Right renal cortex interstitium (tissue), 3 donors: ENCODE measurements around the gene UBR1. TPM values are rescaled to one million over a fixed set of nuclear protein-coding genes. Genes with fewer than 3 reads are reported as not detected.

Experiments
- DNase-seq, 3 donors: peaks; one replicate each; pipeline ENCODE4 v3.0.0-alpha.2; 2013; ENCODE audit warnings: low read depth in 3 of 3, low spot score in 2 of 3
- polyA plus RNA-seq, 3 donors: library from polyadenylated mRNA; unstranded; fragments of 120-200 nt; gene quantifications; one replicate each; pipeline ENCODE4 v1.2.1, GENCODE V29; 2013; ENCODE audit not compliant: insufficient read length in 3 of 3

The UBR1 gene
- polyA plus RNA-seq, 3 donors = 22.6 to 23.8 (median 22.9) TPM

DNA sequence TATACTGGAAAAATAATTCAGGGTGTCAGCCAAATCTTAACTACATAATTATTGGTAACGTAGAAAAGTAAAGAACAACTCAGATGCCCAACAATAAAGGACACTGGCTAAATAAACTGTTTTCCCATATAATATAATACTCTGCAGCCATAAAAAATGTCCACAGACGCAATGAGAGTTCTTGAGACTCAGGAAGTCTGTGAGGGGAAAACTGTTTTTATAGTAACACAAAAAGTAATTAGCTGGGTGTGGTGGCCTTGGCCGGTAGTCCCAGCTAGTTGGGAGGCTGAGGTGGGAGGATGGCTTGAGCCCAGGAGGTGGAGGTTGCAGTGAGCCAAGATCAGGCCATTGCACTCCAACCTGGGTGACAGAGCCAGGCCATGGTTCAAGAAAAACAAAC lies 5.5 kb upstream of the UBR1 start:
- no peak for DNase-seq

DNA sequence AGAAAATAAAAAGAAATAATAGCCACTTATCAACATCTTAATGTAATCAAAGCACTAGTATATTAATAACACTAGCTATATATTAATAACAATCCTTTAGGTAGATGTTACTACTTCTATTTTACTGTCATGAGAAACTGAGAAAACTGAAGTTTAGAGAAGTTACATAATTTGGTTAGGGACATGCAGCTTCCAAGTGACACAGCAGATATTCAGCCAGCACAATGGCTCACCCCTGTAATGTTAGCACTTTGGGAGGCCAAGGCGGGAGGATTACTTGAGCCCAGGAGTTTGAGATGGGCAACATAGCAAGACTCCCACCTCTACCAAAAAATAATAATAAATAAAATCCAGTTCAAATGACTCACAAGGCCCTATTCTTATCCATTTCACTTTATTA lies 1.9 kb upstream of the UBR1 start:
- no peak for DNase-seq

DNA sequence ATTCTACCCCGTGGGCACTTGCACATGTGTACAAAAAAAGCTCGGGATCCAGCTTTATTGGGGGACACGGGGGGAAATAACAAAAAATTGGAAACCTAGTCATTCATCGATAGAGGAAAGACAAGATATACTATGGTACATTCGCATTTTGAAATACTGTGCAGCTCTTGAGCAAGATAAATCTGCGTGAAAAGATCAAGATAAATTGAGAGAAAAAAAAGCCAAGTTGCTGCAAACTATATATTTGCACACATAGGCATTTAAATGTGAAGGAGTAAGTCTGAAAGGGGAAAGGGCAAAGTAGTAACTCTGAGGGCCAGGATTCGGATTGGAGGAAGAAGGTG lies 620 bp upstream of the UBR1 start:
- no peak for DNase-seq

DNA sequence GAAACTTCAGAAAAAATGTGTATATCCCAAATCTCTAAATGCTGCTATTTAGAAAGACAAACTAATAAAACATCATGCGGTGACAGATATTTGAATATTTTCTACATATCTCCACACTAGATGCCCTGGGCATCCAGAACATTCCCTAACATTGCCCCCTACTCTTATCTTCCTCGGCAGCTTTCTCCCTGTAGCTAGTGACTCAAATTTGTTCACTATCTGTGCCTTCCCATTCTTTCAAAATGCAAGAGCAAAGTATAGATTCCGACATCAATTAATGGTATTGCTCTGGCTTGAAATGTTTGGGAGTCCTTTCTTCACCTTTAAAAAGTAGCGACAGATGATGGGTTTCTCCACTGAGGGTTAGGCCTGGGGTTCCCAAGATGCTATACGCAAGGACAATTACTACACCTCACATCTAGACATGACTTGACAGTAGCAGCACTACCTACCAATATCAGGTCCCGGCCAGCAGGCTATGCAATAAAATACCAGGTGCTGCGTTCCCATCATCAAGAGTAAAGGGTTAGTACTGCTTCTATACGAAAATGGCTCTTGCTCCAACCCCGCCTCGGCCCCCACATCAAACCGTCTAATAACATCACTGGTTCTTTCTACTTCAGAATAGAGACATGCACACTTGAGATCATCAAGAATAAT lies 631 bp downstream of the UBR1 start:
- no peak for DNase-seq

DNA sequence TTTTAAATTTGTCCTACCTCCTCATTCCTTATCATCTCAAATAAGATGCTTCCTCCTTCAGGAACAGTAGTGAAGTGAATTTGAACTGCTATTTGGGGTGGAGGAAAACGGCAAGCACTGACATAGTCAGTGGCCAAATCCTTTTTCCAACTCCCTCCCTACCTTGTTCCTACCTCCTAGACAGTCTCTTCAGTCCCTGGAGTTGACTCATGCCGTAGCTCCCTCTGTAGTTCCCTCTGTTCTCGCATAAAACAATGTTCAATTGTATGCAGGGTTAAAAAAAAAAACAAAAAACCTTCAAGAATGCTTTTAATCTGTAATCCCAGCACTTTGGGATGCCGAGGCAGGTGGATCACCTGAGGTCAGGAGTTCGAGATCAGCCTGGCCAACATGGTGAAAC lies 1.4 kb downstream of the UBR1 start:
- no peak for DNase-seq

DNA sequence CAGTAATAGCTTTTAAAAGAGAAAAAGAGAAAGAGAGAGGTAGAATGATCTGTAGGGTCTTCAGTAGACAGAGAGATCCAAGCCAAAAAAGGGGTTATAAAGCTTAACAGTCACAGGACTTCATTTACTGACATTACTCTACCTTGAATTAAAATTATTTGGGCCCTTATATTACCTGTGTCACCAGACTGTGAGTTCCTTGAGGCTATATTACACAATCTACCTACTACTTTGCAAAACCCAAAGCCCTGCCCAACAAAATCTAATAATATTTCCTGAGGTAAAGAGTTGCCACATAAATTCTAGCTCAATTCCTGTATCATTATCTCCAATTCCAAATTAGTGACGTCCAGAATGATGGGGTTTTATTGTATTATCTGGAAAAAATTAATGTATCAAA lies 1.9 kb downstream of the UBR1 start:
- DNase-seq = no peak

DNA sequence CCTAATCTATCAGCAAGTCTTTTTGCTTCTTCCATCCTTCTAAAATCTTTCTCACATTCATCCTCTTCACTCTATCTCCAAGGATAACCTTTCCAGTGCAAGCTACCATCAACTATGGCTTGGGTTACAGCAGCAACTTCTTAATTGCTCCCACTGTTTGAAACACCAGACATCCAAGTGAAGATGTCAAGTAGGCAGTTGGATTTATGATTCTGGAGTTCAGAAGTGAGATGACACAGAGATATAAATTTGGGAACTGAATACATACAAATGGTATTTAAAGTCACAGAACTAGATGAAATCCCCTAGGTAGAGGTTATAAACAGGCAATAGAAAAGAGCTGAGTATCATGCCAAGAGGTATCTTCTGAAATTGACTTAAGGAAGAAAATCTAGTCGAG lies 3.7 kb downstream of the UBR1 start:
- DNase-seq = no peak

DNA sequence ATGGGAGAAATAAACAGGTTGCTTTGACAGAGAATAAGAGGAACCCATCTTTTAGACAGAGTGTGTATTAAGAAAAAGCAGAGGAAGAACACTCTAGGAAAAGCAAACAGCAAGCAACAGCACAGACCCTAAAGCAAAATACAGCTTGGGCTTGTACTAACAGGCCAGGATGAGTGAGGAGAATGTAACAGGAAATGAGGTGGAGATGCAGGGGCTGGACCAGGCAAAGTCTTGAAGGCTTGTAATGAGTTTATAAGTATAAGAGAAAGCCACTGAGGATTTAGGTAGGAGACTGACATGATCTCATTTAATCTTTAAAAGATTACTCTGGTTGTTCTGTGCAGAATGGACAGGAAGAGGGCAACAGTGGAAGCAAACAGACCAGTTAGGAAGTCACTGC lies 4.9 kb downstream of the UBR1 start:
- DNase-seq = no peak

DNA sequence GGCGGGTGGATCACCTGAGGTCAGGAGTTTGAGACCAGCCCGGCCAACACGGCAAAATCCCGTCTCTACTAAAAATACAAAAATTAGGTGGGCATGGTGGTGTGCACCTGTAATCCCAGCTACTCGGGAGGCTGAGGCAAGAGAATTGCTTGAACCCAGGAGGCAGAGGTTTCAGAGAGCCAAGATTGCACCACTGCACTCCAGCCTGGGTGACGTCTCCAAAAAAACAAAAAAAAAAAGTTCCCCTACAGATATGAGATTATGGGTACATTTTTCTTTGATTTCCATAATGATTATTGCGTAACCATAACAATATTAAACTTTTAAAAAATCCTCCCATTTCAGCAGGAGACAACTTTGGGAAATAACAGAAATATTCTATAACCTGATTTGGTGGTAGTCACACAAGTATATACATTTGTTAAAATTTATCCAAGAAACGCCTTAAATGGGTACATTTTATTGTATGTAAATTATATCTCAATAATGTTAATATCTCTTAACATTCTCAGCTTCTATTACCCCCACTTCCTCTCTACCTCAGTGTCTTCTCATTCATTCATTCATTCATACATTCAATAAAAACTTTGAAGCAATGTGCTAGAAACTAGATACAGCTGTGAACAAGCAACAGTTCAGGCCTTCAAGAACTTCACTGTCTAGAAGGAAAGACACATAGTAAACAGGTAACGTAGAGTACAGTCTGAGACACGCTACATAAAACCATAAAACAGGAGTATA lies 6.6 kb downstream of the UBR1 start:
- DNase-seq = no peak

DNA sequence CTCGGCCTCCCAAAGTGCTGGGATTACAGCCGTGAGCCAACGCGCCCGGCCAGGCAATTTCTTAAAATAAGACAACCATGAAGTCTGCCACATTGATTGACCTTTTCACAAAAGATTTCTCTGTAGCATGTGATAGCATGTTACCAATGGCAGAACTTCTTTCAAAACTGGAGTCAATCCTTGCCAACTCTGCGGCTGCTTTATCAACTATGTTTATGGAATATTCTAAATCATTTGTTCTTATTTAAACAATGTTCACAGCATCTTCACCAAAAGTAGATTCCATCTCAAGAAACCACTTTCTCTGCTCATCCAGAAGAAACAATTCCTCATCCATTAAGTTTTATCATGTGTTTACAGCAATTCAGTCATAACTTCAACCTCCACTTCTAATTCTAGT lies 9.4 kb downstream of the UBR1 start:
- DNase-seq = no peak

DNA sequence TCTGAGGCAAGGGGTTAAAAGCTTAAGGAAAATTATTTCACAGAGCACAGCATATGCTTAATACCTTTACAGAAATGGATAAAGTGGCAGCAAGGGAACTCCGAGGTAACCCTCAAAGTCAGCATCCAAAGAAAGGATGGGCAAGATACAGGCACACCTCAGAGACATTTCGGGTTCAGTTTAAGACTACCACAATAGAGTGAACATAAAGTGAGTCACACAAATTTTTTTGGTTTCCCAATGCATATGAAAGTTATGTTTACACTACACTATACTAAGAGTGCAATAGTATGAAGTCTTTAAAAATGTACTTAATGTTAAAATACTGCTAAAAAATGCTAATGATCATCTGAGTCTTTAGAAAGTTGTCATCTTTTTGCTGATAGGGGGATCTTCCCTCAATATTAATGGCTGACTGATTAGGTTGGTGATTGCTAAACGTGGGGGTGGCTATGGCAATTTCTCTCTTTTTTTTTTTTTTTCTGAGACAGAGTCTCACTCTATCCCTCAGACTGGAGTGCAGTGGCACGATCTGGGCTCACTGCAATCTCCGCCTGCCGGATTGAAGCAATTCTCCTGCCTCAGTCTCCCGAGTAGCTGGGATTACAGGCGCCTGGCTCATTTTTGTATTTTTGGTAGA lies 10.0 kb downstream of the UBR1 start:
- DNase-seq = no peak

DNA sequence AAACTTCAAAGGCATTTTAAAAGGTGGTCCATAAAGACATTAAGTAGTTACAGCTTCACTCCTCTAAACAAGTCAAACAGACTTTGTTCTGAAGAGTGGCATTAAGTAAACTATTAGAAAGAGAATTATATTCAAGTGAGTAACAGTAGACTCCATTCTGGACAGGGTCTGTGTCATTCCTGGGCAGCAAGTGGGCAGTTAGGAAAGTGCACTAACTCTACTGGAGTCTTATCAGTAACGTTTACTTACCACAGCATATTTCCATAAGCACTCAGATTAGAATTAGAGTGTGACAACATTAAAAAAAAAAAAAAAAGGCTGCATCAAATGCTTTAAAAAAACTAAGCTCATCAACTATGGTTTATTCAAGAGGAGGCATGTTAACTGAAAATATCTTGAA lies 10.6 kb downstream of the UBR1 start:
- DNase-seq = no peak

DNA sequence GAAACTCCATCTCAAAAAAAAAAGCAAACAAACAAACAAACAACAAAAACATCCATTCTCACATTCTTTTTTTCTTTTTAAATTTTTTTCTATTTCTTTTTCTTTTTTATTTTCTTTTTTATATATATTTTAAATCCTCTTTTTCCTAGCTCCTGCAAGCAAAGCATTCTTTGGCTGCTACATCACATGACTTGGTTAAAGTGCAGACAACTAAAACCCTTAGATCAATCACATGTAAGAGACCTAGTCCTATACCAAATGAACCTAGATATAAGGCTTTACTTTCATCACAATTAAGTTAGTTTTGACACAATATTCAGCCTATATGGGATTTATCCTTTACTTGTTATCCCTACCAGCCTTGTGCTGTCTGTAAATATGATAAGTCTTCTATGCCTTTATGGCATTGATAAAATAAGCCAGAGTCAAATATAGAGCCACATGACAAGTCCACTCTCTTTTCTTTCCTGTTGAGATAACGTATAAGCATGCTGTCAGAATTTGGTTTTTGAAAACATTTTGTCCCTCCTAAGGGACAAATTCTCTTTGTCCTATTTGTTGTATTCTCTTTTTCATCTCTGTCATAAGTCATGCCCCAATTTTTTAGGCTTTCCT lies 11.3 kb downstream of the UBR1 start:
- DNase-seq = no peak

DNA sequence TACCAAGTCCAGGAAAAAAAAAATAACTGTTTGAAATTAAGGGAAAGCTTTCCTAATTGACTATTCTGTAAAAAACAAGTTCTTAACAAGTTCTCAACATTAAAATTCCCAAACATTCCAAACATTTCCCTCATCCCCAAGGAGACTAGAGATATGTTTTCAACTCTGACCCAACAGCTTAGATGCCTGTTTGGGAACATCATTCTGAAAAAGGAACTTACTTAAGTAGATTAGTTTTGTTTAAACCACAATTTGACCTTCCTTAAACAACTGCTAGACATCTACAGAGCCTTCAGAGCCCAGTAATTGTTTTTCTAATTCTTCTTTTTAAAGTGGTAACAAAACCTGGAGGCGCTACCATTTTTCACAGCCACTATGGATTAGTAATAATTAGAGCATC lies 12.8 kb downstream of the UBR1 start:
- no peak for DNase-seq

DNA sequence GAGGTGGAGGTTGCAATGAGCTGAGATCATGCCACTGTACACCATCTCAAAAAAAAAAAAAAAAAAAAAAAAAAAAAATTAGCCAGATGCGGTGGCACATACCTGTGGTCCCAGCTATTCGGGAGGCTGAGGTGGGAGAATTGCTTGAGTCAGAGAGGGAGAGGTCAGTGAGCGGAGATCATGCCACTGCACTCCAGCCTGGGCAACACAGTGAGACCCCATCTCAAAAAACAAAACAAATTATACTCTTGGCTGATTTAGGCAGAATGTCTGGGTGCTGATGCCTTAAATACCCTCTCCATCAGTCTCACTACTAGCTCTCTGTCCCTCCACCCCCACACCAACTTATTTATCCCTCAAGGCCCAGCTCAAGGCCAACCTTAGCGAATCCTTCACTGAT lies 14.0 kb downstream of the UBR1 start:
- no peak for DNase-seq

DNA sequence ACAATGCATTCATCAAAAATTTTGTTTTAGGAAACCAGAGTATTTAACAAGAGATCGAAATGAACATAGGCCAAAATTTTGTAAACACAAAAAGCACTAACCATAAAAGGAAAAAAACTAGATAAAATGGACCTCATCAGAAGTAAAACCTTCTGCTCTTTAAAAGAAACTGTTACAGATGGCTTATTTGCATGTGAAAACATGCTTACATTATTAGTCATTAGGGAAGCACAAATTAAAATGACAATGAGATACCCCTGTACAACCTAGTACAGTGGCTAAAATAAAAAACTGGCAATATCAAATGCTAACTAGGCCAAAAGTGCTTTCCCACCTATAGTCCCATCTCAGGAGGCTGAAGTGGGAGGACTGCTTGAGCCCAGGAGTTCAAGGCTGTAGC lies 19.3 kb downstream of the UBR1 start:
- DNase-seq = no peak

DNA sequence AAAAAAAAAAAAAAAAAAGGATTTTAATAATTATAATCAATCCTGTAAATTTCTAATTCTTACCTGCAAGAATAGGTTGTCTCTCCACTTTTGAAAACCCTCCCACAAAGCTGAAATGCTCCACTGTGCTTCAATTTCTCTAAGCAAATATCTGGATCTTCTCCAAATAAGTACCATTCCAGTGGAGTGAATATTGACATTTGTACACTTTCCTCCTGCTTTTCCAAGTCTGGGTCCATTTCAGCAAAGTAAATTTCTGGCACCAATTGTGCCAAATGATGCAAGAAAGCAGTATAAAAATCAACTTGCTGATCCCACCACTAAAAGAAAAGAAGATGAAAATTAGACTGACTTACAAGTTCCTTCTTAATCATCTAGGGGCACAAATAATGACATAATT lies 19.9 kb downstream of the UBR1 start:
- no peak for DNase-seq

DNA sequence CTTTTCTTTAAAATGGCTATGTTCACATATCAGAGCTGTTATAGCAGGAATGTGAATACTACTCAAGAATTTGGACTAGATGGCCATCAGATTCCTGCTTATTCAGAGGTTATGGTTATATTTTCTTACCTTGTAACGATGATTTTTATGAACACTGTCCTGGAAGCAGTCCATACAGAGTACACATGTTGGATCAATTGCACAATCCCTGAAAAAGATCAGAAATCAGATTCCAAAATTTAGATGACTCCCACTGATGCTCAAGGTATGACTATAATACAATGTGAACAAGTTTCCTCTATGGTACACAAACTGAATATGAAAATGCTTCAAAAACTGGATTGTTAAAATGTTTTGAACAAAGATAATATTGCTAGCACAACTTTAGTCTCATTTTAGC lies 23.3 kb downstream of the UBR1 start:
- DNase-seq = no peak

DNA sequence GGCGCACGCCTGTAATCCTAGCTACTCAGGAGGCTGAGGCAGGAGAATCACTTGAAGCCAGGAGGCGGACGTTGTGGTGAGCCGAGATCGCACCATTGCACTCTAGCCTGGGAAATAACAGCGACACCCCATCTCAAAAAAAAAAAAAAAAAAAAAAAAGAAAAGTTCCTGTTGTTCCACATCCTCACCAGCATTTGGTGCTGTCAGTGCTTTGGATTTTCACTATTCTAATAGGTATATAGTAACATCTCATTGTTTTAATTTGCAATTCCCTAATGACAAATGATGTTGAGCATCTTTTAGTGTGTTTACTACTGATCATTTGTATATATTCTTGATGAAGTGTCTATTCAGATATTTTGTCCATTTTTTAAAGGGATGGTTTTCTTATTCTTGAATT lies 24.6 kb downstream of the UBR1 start:
- DNase-seq = no peak

DNA sequence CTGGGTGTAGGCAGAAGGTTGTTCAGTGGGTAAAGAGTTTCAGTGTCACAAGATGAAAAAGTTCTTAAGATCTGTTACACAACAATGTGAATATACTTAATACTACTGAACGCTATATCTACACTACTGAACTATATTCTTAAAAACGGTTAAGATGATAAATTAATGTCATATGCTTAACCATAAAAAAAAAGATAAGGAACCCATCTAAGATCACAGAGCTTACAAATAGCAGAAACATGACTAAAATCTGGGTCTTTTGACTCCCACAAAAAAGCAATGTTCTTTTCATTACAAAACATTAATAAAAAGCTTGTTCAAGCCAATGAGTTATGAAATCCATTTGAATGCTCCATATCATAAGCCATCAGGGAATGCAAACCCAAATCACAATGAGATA lies 34.4 kb downstream of the UBR1 start:
- no peak for DNase-seq

DNA sequence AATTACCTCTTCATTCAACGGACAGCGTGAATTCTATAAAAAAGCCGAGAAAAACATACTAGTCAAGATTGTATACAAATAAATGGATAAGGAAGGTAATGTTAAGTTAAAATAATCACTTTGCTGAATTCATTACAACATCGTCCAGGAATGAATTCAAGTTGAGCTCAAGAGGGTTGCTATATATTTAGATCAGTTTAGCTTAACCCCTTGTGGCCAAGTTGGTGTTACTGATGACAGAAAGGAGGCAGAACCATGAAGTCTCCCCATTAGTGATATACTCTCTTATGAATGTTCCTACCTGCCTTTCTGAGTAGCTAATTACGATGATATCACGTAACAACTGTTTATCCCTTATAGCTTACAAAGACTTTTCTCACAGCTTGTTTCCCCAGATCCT lies 34.9 kb downstream of the UBR1 start:
- DNase-seq = no peak

DNA sequence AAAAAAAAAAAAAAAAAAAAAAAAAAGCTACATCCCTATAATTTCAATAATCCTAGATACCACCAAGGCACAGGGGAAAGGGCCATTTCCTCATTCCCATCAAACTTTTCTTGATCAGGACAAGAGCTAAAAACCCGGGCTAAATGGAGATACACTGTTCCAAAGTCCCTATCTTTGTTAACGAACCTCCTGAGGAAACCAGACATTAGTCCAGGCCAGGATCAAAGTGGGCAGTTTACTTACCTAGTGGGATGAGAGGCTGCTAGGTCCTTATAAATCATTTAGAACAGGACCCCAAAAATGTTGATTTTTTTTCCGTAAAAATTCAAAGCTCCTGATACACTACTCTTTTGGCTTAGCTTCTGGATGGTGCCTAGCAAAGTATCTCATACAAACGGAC lies 35.6 kb downstream of the UBR1 start:
- no peak for DNase-seq
